Stimulated activated CD8-positive, alpha-beta memory T cell treated with anti-CD3 and anti-CD28 coated beads, Interleukin-4, amount 100 ng/mL, for 24 hours (primary cell): ENCODE data around the gene RFX7.

Experiments used
- DNase-seq: peaks from one replicate; pipeline ENCODE4 v3.0.0-alpha.2; 2020; ENCODE audit warnings: low read depth

RFX7 gene

DNA sequence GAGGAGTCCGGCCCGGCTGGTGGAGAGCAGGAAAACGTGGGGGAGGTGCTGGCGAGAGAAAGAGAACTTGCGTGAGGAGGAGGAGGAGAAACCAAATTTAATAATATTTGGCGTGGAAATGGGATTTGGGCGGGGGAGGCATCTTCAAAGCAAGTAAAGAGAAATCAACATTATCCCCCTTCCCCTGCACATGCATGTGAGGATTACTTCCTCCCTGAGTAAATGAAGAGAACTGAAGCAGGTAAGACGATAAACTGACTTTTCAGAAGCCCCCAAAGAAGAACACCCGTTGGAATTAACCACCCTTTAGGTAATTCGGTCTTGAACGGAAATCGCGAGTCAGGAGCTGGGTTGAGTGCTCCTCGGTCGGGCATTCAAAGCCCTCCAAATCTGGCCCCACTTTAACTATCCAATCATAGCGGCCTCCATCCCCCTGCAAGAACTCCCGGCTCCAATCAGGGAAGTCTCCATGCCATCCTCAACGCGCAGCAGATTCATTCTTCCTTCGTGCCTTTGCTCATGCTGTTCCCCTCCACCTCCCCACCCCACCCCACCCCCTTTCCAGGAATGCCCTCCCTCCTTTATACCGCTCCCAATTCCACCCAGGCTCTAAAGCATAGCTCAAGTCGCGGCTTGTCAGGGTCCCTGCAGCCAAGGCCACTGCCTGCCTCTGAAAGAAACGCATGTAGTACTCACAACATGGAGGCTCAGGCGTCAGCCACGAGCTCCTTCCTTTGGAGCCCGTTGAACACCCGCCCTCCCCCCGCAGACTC is 545 bp upstream of the RFX7 start:
- DNase-seq: no peak

DNA sequence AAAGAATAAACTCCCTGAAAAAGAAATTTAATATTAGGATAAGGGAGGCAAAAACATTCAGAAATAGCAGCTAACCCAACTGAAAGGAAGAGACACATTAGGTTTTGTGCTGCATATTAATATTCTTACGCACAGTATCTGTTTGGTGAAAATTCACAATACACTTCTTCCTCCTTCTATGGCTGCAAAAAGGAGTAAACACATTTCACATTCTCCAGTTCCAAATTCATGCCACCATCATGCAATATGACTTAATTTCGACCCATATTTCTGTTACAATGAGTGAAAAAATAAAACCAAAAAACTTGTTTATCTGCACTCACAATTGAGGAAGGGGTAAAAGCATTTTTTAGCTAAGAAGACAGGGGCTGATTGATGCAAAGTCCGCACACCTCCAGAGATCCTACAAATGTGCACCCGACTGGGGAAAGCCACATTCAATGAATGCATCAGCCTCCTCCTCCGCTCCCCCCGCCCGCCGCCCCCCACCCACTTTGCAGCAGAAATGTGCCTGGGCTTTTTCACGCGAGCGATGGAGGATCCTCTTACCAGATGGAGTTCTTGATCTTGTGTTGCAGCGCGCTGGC is 1.0 kb downstream of the RFX7 start:
- DNase-seq: no peak

DNA sequence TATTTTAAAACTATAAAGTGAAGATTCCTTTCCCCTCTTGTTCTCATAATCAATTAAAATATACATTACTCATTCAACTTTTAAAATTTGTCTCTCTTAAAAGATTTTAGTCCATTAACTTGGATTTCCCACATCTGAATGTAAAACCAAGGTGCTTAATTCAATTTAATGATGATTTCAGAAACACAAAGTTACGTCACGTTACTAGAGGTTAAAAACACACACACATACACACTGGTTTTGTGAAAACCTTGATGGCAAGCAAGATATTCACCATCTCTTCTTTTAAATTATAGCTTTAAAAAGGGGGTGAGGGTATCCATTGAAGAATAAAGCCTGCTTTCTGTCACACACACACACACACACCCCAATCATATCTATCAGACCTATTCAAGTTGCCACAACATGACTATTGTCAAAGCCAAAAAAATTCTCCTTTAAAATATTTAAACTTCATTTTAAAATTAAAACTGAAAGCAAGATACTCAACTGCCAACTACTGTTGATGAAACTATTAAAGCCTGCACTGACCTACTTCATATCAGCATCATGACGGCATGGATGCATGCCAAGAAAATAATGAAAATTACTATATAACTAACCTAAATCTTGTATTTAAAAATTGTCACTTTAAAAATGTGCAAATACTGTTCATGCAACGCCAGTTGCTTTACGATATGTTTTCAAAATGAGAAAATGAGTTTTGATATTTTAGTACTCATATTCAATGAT is 2.1 kb downstream of the RFX7 start:
- no peak for DNase-seq

DNA sequence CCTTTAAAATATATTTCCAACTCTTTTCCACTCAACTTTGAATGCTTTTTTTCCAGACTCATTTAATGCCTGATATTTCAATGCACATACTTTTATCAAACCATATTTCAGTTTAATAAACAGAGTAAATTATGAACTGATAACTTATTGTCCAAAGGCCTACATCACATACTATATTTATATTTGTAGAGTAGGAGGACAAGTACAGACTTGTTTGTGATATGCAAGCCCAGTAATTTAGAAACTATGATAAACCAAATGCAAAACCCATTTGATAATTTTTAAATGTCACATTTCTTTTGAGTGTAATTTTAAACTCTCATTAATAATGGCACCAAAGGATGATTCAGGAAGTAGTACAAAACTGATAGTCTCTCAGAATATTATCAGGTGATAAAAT is 3.3 kb downstream of the RFX7 start:
- DNase-seq: no peak

DNA sequence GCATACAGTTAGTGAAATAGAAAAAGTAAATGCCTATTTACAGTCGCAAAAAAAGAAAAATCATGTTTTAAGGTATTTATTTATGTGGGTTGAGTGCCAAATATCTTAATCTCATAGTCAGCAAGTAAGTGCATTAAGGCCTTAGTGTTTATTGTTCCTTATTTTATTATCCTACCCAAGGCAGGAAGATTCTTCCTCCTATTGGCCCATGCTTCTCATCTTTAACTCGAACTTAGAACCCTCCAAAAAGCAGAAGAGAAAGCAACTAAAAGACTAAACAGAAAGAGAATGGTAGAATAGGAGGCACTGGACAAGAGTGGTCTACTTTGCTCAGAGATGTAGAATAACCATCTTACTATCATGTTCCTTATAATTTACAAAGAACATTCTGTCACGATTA is 7.5 kb downstream of the RFX7 start:
- no peak for DNase-seq

DNA sequence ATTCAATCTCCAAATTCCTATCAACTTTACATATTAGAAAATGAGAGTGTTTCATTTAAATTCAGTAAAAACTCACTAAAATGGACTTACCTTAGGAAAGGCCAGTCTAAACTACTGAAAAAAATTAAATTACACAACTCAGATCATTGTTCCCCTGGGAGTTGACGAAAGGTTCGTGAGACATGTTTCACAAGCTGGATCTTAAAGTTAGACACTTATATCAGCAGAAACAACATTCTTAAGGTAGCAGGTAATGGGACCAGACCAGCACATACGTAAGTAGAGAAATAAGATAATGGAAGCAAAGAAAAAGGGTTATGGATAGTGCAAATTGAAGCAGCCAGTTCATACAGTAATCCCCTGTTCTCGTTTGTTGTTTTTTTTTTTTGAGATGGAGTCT is 8.9 kb downstream of the RFX7 start:
- DNase-seq: no peak

DNA sequence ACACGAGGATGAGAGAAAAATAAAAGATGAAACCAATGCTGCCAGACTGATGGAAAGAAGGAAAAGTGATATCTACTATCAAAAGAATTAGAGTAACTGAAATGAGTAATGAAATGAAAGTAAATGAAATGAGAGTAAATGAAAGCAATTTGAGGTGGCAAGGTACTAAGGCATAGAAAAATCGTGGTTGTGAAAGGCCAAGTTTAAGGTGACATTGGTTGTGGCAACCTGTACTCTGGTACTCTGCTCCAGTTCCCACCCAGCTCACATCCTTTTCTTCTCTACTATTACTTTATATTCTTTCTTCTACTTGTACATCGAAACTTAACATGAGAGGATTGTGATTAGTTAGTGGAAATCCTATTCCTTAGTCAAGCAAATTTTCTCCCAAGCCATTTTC is 10.1 kb downstream of the RFX7 start:
- no peak for DNase-seq

DNA sequence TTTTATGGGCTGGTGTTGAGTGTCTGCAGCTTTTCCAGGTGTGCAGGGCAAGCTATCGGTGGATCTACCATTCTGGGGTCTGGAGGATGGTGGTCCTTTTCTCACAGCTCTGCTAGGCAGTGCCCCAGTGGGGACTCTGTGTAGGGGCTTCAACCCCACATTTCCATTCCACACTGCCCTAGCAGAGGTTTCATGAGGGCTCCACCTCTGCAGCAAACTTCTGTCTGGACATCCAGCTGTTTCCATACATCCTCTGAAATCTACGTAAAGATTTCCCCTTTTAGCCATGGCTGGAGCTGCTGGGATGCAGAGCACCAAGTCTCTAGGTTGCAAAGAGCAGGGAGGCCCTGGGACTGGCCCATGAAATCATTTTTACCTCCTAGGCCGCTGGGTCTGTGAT is 11.6 kb downstream of the RFX7 start:
- no peak for DNase-seq

DNA sequence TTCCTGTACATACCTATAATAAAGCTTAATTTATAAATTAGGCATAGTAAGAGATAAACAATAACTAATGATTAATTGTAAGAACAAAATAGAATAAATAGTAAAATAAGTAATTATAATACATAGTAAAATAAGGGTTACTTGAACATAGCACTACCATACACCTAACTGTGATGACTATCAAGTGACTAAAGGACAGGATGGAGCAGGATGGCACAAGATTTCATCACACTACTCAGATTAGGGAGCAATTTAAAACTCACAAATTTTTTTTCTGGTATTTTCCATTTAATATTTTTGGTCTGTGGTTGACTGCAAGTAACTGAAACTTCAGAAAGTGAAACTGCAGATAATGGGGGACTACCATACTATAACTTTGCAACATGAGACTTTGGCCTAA is 14.8 kb downstream of the RFX7 start:
- DNase-seq: no peak

DNA sequence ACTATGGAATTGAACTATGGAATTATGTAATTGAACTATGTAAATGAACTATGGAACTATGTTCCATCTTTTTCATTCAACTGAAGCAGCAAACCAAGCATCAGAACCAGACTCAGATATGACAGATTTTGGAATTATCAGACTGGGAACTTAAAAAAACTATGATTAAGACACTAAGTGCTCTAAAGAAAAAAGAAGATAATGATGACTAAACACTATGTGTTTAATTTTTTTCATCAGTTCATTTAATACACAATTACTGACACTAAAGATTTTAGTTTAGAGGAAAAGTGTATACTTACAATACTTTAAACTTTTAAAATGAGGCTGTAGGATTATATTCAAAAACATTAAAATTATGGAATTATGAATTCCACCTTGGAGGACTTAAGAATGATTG is 15.3 kb downstream of the RFX7 start:
- no peak for DNase-seq

DNA sequence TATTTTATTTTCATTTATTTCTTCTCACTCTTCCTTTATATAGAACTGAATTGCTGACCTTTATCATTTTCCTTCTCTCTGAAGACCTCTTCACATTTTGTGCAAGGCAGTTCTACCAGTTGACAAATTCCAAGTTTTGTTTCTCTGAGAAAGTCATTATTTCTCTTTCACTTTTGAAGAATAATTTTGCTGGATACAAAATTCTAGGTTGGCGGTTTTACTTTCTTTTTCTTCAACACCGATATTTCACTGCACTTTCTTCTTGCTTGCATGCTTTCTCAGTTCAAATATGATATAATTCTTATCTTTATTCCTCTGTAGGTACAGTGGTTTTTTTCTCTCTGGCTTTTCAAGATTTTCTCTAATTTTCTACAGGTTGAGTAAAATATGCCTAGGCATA is 15.9 kb downstream of the RFX7 start:
- DNase-seq: no peak

DNA sequence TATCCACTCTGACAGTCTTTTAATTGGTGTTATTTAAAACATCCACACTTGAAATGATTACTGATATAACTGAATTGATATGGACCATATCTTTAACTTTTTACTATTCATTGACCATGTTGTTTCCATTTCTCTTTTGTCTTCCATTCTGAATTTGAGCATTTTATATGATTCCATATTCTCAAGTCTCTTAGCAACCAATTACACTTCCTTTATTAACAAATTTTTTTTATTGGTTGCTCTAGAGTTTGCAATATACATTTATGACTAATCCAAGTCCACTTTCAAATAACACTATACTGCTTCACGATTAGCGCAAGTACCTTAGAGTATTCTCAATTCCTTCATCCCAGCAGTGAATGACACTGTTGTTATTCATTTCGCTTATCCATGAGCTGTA is 16.4 kb downstream of the RFX7 start:
- no peak for DNase-seq

DNA sequence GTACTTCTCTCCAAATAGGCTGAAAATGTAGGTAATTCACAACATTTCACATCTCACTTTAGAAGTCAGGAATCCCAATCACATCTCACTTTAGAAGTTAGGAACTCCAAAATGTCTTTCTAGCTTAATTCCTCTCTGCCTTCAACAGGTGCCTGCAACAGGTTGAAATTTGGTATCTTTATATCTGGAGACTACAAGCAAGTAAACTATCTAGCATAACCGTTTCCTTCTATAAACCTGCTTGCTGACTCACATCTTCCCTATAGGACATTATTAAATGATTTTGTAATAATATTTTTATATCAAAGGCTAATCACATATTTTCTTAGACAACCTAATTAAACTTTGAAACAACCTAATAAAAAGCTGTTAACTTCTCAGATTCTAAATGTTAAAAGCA is 18.2 kb downstream of the RFX7 start:
- no peak for DNase-seq

DNA sequence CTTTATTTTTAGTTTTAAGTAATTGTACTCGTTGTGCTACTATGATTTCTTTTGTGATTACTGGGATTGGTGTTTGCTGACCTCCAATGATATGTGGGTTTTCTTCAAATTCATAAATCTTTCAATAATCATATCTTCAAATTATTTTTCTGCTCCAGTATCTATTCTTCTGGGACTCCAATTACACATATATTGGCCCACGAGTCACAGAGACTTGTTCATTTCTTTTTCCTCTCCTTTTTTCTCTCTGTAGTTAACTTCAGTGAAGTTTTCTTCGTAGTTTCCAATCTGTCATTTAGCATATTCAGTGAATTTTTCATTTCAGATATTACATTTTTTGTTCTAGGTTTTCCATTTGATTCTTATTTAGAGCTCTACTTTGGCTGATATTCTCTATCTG is 21.4 kb downstream of the RFX7 start:
- DNase-seq: no peak

DNA sequence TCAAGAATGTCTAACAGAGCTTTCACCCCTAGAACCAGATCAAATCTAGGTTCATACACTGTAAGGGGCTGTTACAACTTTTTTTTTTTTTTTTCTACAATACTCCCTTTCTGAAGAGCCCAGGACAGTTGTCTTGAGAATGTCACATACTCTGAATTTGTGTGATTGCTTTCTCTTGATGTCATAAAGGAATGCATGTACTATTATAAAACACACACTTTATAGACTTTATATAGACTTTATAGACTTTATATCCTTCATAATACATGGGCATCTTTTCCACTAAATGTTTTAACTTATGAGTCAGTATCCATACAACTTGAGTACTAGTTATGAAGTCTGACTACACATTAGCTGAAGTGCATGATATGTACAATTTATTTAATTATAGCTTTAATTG is 26.3 kb downstream of the RFX7 start:
- DNase-seq: no peak

DNA sequence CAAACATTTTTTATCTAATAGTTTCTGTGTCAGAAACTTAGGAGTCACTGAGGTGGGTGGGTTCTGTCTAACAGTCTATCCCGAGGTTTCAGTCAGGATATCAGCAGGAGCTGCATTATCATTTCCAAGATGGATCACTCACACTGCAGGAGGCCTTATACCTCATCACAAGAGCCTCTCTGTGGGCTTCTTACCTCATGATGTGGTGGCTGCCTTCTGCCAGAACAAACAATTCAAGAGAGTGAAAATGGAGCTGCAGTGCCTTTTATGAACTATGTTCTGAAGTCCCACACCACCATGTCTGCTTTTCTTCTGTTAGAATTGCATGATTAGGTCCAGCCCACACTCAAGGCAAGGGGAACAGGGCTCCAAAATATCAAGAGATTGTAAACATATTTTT is 27.9 kb downstream of the RFX7 start:
- DNase-seq: no peak

DNA sequence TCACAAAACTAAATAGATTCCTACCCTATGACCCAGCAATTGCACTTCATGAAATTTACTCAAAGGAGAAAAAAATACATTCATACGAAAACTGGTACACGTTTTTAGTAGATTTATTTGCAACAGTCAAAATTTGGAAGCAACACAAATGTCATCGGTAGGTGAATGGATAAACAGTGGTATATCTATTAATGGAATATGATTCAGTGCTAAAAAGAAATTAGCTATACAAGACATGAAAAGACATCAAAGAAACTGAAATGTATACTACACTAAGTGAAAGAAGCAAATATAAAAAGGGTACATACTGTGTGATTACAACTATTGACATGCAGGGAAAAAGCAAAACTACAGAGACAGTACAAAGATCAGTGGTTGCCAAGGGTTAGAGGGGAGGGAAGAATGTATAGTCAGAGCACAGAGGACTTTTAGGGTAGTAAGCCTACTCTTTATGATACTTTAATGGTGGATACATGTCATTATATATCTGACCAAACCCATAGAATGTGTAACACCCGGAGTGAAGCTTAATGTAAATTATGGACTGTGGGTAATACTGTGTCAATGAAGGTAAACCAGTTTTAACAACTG is 31.6 kb downstream of the RFX7 start:
- no peak for DNase-seq

DNA sequence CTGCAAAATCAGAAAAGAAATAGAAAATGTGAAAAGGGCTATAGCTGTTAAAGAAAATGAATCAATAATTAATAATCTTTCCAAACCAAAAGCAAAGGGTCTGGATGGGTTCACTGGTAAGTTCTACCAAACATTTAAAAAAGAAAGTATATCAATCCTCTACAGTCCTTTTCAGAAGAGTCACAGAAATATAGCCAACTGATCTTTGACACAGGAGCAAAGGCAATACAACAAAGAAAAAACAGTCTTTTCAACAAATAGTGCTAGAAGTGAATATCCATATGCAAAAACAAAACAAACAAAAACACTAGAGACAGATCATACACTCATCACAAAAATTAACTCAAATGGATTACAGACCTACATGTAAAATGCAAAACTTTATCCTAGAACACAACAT is 32.6 kb downstream of the RFX7 start:
- DNase-seq: no peak

DNA sequence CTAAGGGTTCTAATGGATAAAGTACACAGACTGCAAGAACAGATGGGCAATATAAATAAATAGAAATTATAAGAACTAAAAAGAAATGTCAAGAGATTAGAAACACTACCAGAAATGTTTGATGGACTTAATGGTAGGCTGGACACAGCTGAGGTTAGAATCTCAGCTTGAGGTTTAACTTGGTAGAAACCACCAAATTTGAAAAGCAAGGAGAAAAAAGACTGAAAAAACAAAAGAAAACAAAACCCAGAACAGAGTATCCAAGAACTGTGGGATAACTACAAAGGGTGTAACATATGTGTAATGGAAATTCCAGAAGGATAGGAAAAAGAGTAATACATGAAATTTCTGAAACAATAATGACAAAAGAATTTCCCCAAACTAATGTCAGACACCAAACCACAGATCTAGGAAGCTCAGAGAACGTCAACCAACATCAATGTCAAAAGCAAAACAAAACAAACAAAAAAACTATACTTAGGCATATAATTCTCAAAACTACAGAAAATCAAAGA is 35.0 kb downstream of the RFX7 start:
- no peak for DNase-seq

DNA sequence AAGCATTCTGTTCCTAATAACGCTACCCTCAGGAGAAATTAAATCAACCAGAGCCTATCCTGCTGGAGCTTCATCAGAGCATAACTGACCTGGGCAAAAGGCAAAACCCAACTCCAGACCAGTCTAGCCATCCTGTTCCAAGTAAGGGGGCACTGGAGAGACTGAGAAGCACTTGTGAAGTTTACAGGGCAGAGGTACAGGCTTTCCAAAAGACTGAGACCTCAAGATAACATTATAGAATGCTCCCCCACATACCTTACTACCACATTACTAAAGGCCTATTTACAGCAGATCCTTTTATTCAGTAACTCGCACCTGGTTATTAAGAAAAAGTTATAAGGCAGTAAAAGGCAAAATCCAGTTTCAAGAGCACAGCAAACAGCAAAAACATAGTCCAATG is 35.5 kb downstream of the RFX7 start:
- DNase-seq: no peak

DNA sequence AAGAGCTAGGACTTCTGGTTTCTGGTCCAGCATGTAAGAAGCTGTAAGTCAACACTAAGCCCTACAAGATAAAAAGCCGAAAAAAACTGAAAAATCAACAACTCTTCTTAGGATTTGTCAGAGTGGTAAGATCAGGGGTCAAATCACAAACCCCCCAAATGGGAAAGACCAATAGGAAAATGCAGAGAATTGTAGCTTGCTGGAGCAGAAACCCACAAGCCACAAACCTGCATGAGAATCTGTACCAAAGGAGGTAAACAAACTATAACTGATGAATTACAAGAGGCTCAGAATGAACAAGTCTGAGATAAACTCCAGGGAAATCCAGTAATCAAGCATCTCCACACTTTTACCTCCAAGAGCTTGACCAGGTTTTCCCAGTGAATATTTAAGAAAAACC is 36.0 kb downstream of the RFX7 start:
- no peak for DNase-seq

DNA sequence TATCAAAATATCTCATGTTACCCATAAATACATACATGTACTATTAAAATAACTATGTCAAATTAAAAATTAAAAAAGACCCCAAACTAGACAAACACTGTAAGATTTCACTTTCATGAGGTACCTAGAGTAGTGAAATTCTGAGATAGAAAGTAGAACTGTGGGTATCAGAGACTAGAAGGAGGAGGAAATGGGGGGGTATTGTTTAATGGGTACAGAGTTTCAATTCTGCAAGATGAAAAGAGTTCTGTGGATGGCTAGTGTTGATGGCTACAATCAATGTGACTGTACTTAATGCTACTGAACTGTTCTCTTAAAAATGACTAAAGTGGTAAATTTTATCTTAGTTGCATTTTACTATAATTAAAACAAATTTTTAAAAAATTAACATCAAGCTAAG is 36.6 kb downstream of the RFX7 start:
- no peak for DNase-seq
